ENCODE data around the gene SBF2.
"Not testable (repeated sequence)": the region's sequence is repeated elsewhere in the genome, so short reads cannot be mapped to it uniquely, and the experiment has no call there.

SBF2 gene

DNA sequence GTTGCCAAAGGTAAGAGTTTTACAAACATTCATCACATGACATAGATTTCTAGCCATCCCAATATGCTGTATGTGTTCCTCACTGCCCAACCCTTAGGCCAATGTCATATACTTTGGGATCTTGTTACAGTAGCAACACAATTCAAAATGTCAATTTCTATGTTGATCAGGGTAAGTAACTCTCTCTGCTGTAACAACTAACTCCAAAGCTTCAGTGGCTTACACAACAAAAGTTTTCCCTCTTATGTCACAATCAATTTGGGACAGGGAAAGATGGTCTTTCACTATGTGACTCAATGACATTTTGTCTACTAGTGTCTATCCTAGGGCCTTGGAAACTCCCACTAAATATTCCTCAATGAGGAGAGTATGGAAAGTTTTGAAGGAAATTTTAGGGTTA is 144.5 kb downstream of the SBF2 start:
- no peak overlapping the region for H3K4me3 ChIP-seq (ENCODE audit: low read depth, low read length)
- TF ChIP-seq MYC (IDR thresholded peaks at IDR 0.05; ENCODE audit: low read depth, low read length) (no peak), MAX (IDR thresholded peaks at IDR 0.05; ENCODE audit: low read depth, low read length) (no peak), POLR2A (IDR thresholded peaks at IDR 0.05; ENCODE audit: extremely low read depth, insufficient read length) (no peak)
- TF ChIP-seq, protein P1, sequence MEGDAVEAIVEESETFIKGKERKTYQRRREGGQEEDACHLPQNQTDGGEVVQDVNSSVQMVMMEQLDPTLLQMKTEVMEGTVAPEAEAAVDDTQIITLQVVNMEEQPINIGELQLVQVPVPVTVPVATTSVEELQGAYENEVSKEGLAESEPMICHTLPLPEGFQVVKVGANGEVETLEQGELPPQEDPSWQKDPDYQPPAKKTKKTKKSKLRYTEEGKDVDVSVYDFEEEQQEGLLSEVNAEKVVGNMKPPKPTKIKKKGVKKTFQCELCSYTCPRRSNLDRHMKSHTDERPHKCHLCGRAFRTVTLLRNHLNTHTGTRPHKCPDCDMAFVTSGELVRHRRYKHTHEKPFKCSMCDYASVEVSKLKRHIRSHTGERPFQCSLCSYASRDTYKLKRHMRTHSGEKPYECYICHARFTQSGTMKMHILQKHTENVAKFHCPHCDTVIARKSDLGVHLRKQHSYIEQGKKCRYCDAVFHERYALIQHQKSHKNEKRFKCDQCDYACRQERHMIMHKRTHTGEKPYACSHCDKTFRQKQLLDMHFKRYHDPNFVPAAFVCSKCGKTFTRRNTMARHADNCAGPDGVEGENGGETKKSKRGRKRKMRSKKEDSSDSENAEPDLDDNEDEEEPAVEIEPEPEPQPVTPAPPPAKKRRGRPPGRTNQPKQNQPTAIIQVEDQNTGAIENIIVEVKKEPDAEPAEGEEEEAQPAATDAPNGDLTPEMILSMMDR (IDR thresholded peaks at IDR 0.05; ENCODE audit: low read depth, low read length), result no peak

DNA sequence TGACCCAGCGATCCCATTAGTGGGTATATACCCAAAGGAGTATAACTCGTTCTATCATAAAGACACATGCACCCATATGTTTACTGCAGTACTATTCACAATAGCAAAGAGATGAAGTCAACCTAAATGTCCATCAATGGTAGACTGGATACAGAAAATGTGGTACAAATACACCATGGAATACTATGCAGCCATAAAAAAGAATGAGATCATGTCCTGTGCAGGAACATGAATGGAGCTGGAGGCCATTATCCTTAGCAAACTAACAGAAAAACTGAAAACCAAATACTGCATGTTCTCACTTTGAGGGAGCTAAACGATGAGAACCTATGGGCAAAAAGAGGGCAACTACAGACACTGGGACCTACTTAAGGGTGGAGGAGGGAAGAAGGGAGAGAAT is 146.8 kb downstream of the SBF2 start:
- TF ChIP-seq MYC (IDR thresholded peaks at IDR 0.05; ENCODE audit: low read depth, low read length), result no peak
- no peak for TF ChIP-seq POLR2A (IDR thresholded peaks at IDR 0.05; ENCODE audit: extremely low read depth, insufficient read length)
- DNase-seq (ENCODE audit: low read depth), result no peak
- H3K4me3 ChIP-seq (ENCODE audit: low read depth, low read length), result no peak overlapping the region

More for the DNA sequence above, 144.5 kb downstream of the SBF2 start:
- DNase-seq (ENCODE audit: low read depth), result no peak

DNA sequence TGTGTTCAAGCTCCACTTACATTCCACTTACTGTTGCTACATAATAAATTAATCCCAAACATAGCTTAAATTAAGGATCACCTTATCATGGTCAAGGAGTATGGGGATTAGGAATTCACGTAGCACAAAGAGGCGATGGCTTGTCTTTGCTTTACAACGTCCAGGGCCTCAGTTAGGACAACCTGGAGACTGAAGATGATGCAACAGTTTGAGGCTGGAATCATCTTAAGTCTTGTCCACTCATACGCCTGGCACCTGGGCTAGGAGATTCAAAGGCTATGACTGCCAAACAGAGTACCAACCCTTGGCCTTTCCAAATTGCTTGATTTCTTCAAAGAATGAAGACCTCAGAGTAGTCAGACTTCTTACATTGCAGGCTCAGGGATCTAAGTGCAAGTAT is 149.1 kb downstream of the SBF2 start:
- DNase-seq (ENCODE audit: low read depth), result no peak
- TF ChIP-seq MYC (IDR thresholded peaks at IDR 0.05; ENCODE audit: low read depth, low read length) (no peak), POLR2A (IDR thresholded peaks at IDR 0.05; ENCODE audit: extremely low read depth, insufficient read length) (no peak), MAX (IDR thresholded peaks at IDR 0.05; ENCODE audit: low read depth, low read length) (no peak)
- TF ChIP-seq, protein P1 (IDR thresholded peaks at IDR 0.05; ENCODE audit: low read depth, low read length), result no peak
- H3K4me3 ChIP-seq (ENCODE audit: low read depth, low read length), result no peak overlapping the region

- TF ChIP-seq MAX (IDR thresholded peaks at IDR 0.05; ENCODE audit: low read depth, low read length) (no peak), POLR2A (IDR thresholded peaks at IDR 0.05; ENCODE audit: extremely low read depth, insufficient read length) (no peak), MYC (IDR thresholded peaks at IDR 0.05; ENCODE audit: low read depth, low read length) (no peak)
- TF ChIP-seq, protein P1 (IDR thresholded peaks at IDR 0.05; ENCODE audit: low read depth, low read length), result no peak
These were observed 154.4 kb downstream of the SBF2 start for GRCh38 chr11:10139656-10140055.

DNA sequence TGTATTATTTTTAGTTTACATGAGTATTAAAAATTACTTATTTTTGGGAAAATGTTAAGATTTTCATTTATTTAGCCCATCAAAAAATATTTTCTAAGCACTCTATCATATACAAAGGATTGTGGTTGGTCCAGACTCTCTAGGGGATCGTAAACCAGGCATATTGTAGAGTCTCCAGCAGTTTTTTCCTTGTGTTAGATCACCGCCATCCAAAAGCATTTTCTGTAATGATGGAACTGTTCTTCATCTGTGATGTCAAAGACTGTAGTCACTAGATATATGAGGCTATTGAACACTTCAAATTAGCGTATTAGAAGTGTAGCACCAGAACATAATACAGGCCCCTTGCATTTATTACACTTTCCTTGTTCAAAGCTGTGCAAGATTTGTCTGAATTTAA is 154.9 kb downstream of the SBF2 start:
- TF ChIP-seq, protein P1 (IDR thresholded peaks at IDR 0.05; ENCODE audit: low read depth, low read length), result no peak
- TF ChIP-seq POLR2A (IDR thresholded peaks at IDR 0.05; ENCODE audit: extremely low read depth, insufficient read length) (no peak), MYC (IDR thresholded peaks at IDR 0.05; ENCODE audit: low read depth, low read length) (no peak), MAX (IDR thresholded peaks at IDR 0.05; ENCODE audit: low read depth, low read length) (no peak)
- no peak overlapping the region for H3K4me3 ChIP-seq (ENCODE audit: low read depth, low read length)
- DNase-seq (ENCODE audit: low read depth), result no peak

More at GRCh38 chr11:10139656-10140055, 154.4 kb downstream of the SBF2 start:
- no peak for DNase-seq (ENCODE audit: low read depth)
- no peak overlapping the region for H3K4me3 ChIP-seq (ENCODE audit: low read depth, low read length)

- H3K4me3 ChIP-seq (ENCODE audit: low read depth, low read length), result no peak overlapping the region
- TF ChIP-seq MYC (IDR thresholded peaks at IDR 0.05; ENCODE audit: low read depth, low read length) (no peak), MAX (IDR thresholded peaks at IDR 0.05; ENCODE audit: low read depth, low read length) (no peak), POLR2A (IDR thresholded peaks at IDR 0.05; ENCODE audit: extremely low read depth, insufficient read length) (no peak)
- TF ChIP-seq, protein P1 (IDR thresholded peaks at IDR 0.05; ENCODE audit: low read depth, low read length), result no peak
- no peak for DNase-seq (ENCODE audit: low read depth)
These were observed 159.0 kb downstream of the SBF2 start for GRCh38 chr11:10134975-10135481.

DNA sequence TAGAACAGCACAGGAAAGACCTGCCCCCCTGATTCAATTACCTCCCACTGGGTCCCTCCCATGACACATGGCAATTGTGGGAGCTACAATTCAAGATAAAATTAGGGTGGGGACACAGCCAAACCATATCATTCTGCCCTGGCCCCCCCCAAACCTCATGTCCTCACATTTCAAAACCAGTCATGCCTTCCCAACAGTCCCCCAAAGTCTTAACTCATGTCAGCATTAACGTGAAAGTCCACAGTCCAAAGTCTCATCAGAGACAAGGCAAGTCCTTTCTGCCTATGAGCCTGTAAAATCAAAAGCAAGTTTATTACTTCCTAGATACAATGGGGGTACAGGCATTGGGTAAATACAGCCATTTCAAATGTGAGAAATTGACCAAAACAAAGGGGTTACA is 159.8 kb downstream of the SBF2 start:
- DNase-seq (ENCODE audit: low read depth); H3K4me3 ChIP-seq (ENCODE audit: low read depth, low read length): not testable (repeated sequence)

DNA sequence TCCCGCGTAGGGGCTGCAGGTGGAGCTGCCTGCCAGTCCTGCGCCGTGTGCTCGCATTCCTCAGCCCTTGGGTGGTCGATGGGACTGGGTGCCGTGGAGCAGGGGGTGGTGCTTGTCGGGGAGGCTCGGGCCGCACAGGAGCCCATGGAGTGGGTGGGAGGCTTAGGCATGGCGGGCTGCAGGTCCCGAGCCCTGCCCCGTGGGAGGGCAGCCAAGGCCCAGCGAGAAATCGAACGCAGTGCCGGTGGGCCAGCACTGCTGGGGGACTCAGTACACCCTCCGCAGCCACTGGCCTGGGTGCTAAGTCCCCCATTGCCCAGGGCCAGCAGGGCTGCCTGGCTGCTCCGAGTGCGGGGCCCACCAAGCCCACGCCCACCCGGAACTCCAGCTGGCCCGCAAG is 160.8 kb downstream of the SBF2 start:
- DNase-seq (ENCODE audit: low read depth); H3K4me3 ChIP-seq (ENCODE audit: low read depth, low read length): not testable (repeated sequence)
